Endothelial cell of umbilical vein (primary cell): ENCODE data around the gene SEC22C.

ENCODE experiments used
- EZH2 ChIP-seq: IDR thresholded peaks from 2 replicates; pipeline ENCODE4 v1.6.1; 2012; ENCODE audit warnings: borderline replicate concordance, low read depth, mild to moderate bottlenecking, moderate library complexity, low read length, inconsistent platforms; ENCODE audit not compliant: severe bottlenecking
- FOS ChIP-seq: IDR thresholded peaks from 2 replicates; pipeline ENCODE4 v1.6.1; 2011; ENCODE audit warnings: mild to moderate bottlenecking, low read length, moderate library complexity, borderline replicate concordance; ENCODE audit not compliant: insufficient read depth
- GATA2 ChIP-seq: IDR thresholded peaks from 2 replicates; pipeline ENCODE4 v1.7.0; 2011; ENCODE audit warnings: low read depth, mild to moderate bottlenecking, moderate library complexity, mixed read lengths, low read length; ENCODE audit not compliant: insufficient read length, insufficient read depth
- JUN ChIP-seq: IDR thresholded peaks from 2 replicates; pipeline ENCODE4 v1.6.1; 2011; ENCODE audit warnings: borderline replicate concordance, low read depth; ENCODE audit not compliant: insufficient read length, insufficient read depth
- MYC ChIP-seq: IDR thresholded peaks from one replicate; pipeline ENCODE4 v1.6.1; 2011; ENCODE audit warnings: mild to moderate bottlenecking, low read depth, low read length
- POLR2A ChIP-seq: IDR thresholded peaks from 2 replicates; pipeline ENCODE4 v1.6.1; 2012; ENCODE audit warnings: low read depth, mild to moderate bottlenecking, control low read depth, low read length
- POLR2AphosphoS5 ChIP-seq: IDR thresholded peaks from 2 replicates; pipeline ENCODE4 v1.6.1; 2012; ENCODE audit warnings: low read depth, mild to moderate bottlenecking, control low read depth, low read length, moderate library complexity; ENCODE audit not compliant: insufficient read depth
- TF ChIP-seq, protein P1 (sequence below), 2 donors: IDR thresholded peaks; 1 replicate in 1 of 2; 2 replicates in 1 of 2; pipeline ENCODE4 v1.5.1; 2011; ENCODE audit warnings: low read length in 2 of 2, mild to moderate bottlenecking in 2 of 2, moderate library complexity in 2 of 2, control low read depth in 1 of 2, inconsistent platforms in 1 of 2, low read depth in 1 of 2; ENCODE audit not compliant: insufficient read depth in 1 of 2; ENCODE audit errors: extremely low read depth in 1 of 2
- TF ChIP-seq, protein P2 (sequence below): IDR thresholded peaks from 2 replicates; pipeline ENCODE4 v1.6.1; 2011; ENCODE audit not compliant: insufficient read depth, insufficient read length

DNA sequence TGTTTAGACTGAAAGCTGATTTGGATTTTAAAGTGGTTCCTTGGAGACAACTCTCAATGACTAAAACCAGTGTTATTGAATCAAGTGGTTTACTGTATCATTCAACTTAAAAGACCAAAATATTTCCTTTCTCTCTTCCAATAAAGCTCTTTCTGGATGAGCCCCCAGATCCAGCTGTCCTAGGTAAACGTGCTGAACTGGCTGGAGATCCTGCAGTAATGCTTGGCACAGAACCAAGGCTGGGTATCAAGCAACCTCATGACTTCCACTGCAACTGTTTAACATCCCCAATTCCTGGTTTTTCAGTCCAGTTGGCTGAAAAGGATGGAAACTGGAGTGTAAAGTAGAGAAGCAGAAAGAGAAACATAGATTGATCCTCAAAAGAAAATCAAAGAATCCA is 28.9 kb downstream of the SEC22C start:
- no peak for TF ChIP-seq POLR2A
- TF ChIP-seq, protein P1, sequence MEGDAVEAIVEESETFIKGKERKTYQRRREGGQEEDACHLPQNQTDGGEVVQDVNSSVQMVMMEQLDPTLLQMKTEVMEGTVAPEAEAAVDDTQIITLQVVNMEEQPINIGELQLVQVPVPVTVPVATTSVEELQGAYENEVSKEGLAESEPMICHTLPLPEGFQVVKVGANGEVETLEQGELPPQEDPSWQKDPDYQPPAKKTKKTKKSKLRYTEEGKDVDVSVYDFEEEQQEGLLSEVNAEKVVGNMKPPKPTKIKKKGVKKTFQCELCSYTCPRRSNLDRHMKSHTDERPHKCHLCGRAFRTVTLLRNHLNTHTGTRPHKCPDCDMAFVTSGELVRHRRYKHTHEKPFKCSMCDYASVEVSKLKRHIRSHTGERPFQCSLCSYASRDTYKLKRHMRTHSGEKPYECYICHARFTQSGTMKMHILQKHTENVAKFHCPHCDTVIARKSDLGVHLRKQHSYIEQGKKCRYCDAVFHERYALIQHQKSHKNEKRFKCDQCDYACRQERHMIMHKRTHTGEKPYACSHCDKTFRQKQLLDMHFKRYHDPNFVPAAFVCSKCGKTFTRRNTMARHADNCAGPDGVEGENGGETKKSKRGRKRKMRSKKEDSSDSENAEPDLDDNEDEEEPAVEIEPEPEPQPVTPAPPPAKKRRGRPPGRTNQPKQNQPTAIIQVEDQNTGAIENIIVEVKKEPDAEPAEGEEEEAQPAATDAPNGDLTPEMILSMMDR (IDR thresholded peaks at IDR 0.05; ENCODE audit: extremely low read depth in 1 of 2, insufficient read depth in 1 of 2, low read depth in 1 of 2, low read length in 2 of 2), result no peak
- TF ChIP-seq EZH2, result no peak
- TF ChIP-seq POLR2AphosphoS5, result no peak
- TF ChIP-seq JUN, result no peak
- TF ChIP-seq, protein P2, sequence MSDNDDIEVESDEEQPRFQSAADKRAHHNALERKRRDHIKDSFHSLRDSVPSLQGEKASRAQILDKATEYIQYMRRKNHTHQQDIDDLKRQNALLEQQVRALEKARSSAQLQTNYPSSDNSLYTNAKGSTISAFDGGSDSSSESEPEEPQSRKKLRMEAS, result no peak
- no peak for TF ChIP-seq GATA2
- TF ChIP-seq MYC, result no peak
- TF ChIP-seq FOS, result no peak
